GM12878 (cell line): Measurements from ENCODE around the gene TBATA. TPM values are rescaled to one million over a fixed set of nuclear protein-coding genes. Genes with fewer than 3 reads are reported as not detected.

Source experiments
- ATAC-seq: fragments of 200-7000 bp; cut with Tn5 transposase; 3 replicates; pipeline ENCODE4 v1.9.1; 2020; ENCODE audit warnings: mild to moderate bottlenecking, moderate library complexity
- BruUV-seq: library from RNA; stranded (reverse); fragments of 400-500 nt; replicated peaks from 2 replicates; lab custom pipeline; 2021; lab: Mats Ljungman, UMichigan
- CTCF ChIA-PET: fragments of 300-600 bp; sonication (Branson Sonifier 250); formaldehyde crosslinking; extraction: SDS; loops from one replicate; lab custom pipeline; 2021; ENCODE audit warnings: inconsistent platforms; lab: Yijun Ruan, JAX
- POLR2A ChIA-PET: fragments of 350-600 bp; formaldehyde crosslinking; extraction: SDS; loops from one replicate; lab custom pipeline; 2021; ENCODE audit warnings: inconsistent platforms; lab: Charles Lee
- RAD21 ChIA-PET: fragments of 300-600 bp; sonication (Branson Sonifier 250); formaldehyde crosslinking; loops from one replicate; lab custom pipeline; 2023; ENCODE audit warnings: antibody characterized with exemption; ENCODE audit not compliant: unreplicated experiment; lab: Charles Lee
- SMC1A ChIA-PET: fragments of 300-600 bp; sonication (Branson Sonifier 250); formaldehyde crosslinking; loops from one replicate; lab custom pipeline; 2023; ENCODE audit not compliant: unreplicated experiment, uncharacterized antibody; lab: Charles Lee
- DNase-seq: peaks from one replicate; pipeline ENCODE4 v3.0.0-alpha.2; 2011; ENCODE audit warnings: low read depth, low spot score
- FAIRE-seq: peaks from 3 replicates; lab custom pipeline; 2011; peaks lifted over from hg19 to GRCh38; lab: Jason Lieb, UNC
- H2AFZ ChIP-seq: 2 replicates; pipeline ENCODE4 v1.6.0; 2011; ENCODE audit warnings: low read depth, low read length, control low read depth; ENCODE audit not compliant: control insufficient read depth
- H3K27ac ChIP-seq: 2 replicates; pipeline ENCODE4 v1.5.1; 2011; ENCODE audit warnings: control low read depth; ENCODE audit not compliant: control insufficient read depth, insufficient read depth
- H3K27me3 ChIP-seq, 2 experiments: replicated peaks in 1 of 2; 2 replicates each; pipeline versions ENCODE4 v1.6.0 to v1.6.1; 2011; ENCODE audit warnings: low read length in 1 of 2; ENCODE audit not compliant: control insufficient read depth in 2 of 2, insufficient read depth in 2 of 2
- H3K36me3 ChIP-seq, 2 experiments: 2 replicates each; pipeline ENCODE4 v1.5.1; 2011; ENCODE audit warnings: low read length in 1 of 2; ENCODE audit not compliant: control insufficient read depth in 2 of 2, insufficient read depth in 2 of 2
- H3K4me1 ChIP-seq: 2 replicates; pipeline ENCODE4 v1.6.1; 2011; ENCODE audit warnings: mild to moderate bottlenecking, low read length, moderate library complexity, mixed read lengths; ENCODE audit not compliant: control insufficient read depth, insufficient read depth
- H3K4me2 ChIP-seq: 2 replicates; pipeline ENCODE4 v1.6.0; 2011; ENCODE audit warnings: control low read depth; ENCODE audit not compliant: control insufficient read depth, insufficient read depth
- H3K4me3 ChIP-seq: fragments of 200-600 bp; sonication (generic); 2 replicates; pipeline ENCODE4 v1.5.1; 2016
- H3K79me2 ChIP-seq: 2 replicates; pipeline ENCODE4 v1.6.0; 2011; ENCODE audit warnings: low read length; ENCODE audit not compliant: control insufficient read depth, insufficient read depth
- H3K9ac ChIP-seq: 2 replicates; pipeline ENCODE4 v1.8.0; 2011; ENCODE audit warnings: low read length, control low read depth, mixed read lengths; ENCODE audit not compliant: control insufficient read depth, insufficient read depth
- H3K9me3 ChIP-seq: replicated peaks from 3 replicates; pipeline ENCODE4 v1.5.1; 2011; ENCODE audit warnings: mild to moderate bottlenecking, low read length; ENCODE audit not compliant: control insufficient read depth, insufficient read depth
- H4K20me1 ChIP-seq: 2 replicates; pipeline ENCODE4 v1.6.0; 2011; ENCODE audit not compliant: control insufficient read depth, insufficient read depth
- BRCA1 ChIP-seq: IDR thresholded peaks from 2 replicates; pipeline ENCODE4 v1.6.1; 2011; ENCODE audit warnings: low read depth, low read length, improper control_type of control experiment
- CREB1 ChIP-seq: IDR thresholded peaks from 2 replicates; pipeline ENCODE4 v1.6.1; 2012; ENCODE audit warnings: low read depth, mild to moderate bottlenecking, inconsistent platforms
- IRF3 ChIP-seq: fragments of 450-650 bp; IDR thresholded peaks from 2 replicates; pipeline ENCODE4 v1.6.1; 2014; ENCODE audit warnings: mild to moderate bottlenecking
- JUND ChIP-seq: IDR thresholded peaks from 2 replicates; pipeline ENCODE4 v1.6.1; 2012; ENCODE audit warnings: low read depth, mild to moderate bottlenecking, low read length, improper control_type of control experiment, moderate library complexity
- MTA3 ChIP-seq: IDR thresholded peaks from 2 replicates; pipeline ENCODE4 v1.6.1; 2012; ENCODE audit warnings: low read length, inconsistent platforms, borderline replicate concordance
- POLR2AphosphoS2 ChIP-seq: IDR thresholded peaks from 2 replicates; pipeline ENCODE4 v1.6.1; 2011; ENCODE audit warnings: low read depth, mild to moderate bottlenecking, low read length, improper control_type of control experiment, moderate library complexity
- TCF3 ChIP-seq: IDR thresholded peaks from 2 replicates; pipeline ENCODE4 v1.6.1; 2012; ENCODE audit warnings: low read depth, mild to moderate bottlenecking, low read length, borderline replicate concordance; ENCODE audit not compliant: insufficient read depth
- WGBS: methylation state at CpG from one replicate; pipeline ENCODE4 v1.1.6; 2016; ENCODE audit warnings: low lambda C conversion rate; ENCODE audit not compliant: insufficient replicate concordance, insufficient coverage; ENCODE audit errors: missing lambda C conversion rate; 5-methylcytosine and 5-hydroxymethylcytosine counted together
- in situ Hi-C: fragments of 300-500 bp; cut with MboI; formaldehyde crosslinking; loops from 9 replicates; pipeline ENCODE4 v1.14.3; 2018; ENCODE audit warnings: mixed read lengths
- intact Hi-C: fragments of 100-400 bp; cut with micrococcal nuclease; formaldehyde crosslinking; loops from one replicate; pipeline ENCODE4 v1.14.2; 2022; ENCODE audit not compliant: unreplicated experiment
- polyA plus RNA-seq, 11 experiments: library from polyadenylated mRNA; depleted of rRNA in 4 of 11; unstranded in 6 of 11; stranded (reverse) in 5 of 11; fragments of >200 nt; fragmentation: Nextera tagmentation in 4 of 11; fragmentation: Illumina TruSeq in 1 of 11; extraction: Ambion mirVana in 4 of 11; extraction: Trizol in 1 of 11; gene quantifications; 1 replicate in 1 of 11; 2 replicates in 10 of 11; pipeline versions ENCODE4 v1.2.1 to v1.2.3, GENCODE V29; 2011 to 2016; ENCODE audit warnings: inconsistent platforms in 2 of 11, missing spikeins in 2 of 11, low read depth in 1 of 11
- total RNA-seq, 4 experiments: library from RNA; depleted of rRNA in 3 of 4; stranded (reverse); fragments of >200 nt in 3 of 4; fragmentation: Illumina TruSeq in 1 of 4; extraction: Trizol in 1 of 4; gene quantifications; 2 replicates each; pipeline versions ENCODE4 v1.2.1 to v1.2.3, GENCODE V29; 2013 to 2021

The TBATA gene
- total and polyA plus RNA-seq, 10 of the 15 experiments (the other 5 are each of a cell fraction or from before 2014, with no cell fraction given) = not detected

- POLR2A ChIA-PET = interaction anchor here (0.7 to 0.9 kb wide), 2 partner anchors 15 to 29 kb away, joined by 3 to 4 read pairs; no protein-coding TSS in a partner anchor
- H2AFZ ChIP-seq = no peak overlapping the region
- H3K36me3 ChIP-seq = no peaks in the 10 kb centered on the region
- CTCF ChIA-PET = interaction anchor here (1.5 kb wide), 1 partner anchor 13 kb away, joined by 3 read pairs; no protein-coding TSS in a partner anchor
- TF ChIP-seq BRCA1 = no peak
- no peak for TF ChIP-seq IRF3
- TF ChIP-seq CREB1 = no peak
- no peak for TF ChIP-seq MTA3
- no peak for TF ChIP-seq TCF3
- TF ChIP-seq, all 136 proteins: peak for 0
- 100% methylated on average over 3 of the region's 3 CpGs for WGBS
- H3K4me2 ChIP-seq = no peak overlapping the region
- ChIA-PET RAD21 (no interaction called here), SMC1A (interaction anchor here (1.6 to 1.8 kb wide), 2 partner anchors 10 to 17 kb away, joined by 5 read pairs; no protein-coding TSS in a partner anchor)
- H3K27ac ChIP-seq = no peak overlapping the region
- no peaks in the 10 kb centered on the region for H4K20me1 ChIP-seq
- H3K27me3 ChIP-seq = no peaks in the 10 kb centered on the region
- in situ Hi-C loops = no loop called here
- H3K4me3 ChIP-seq = no peak overlapping the region
- intact Hi-C loops = no loop called here
- no peaks in the 10 kb centered on the region for H3K4me1 ChIP-seq
- DNase-seq = no peak
- H3K9ac ChIP-seq = no peak overlapping the region
- no peaks in the 10 kb centered on the region for H3K79me2 ChIP-seq
- ATAC-seq = no peak
- no TSS peak for BruUV-seq
- FAIRE-seq = no peak
- H3K9me3 ChIP-seq = no peaks in the 10 kb centered on the region
These were observed 47.0 kb upstream of the TBATA start for GRCh38 chr10:70832221-70832620.

GRCh38 chr10:70830164-70830563, 45.0 kb upstream of the TBATA start:
- ChIA-PET SMC1A (no interaction called here), RAD21 (no interaction called here), CTCF (interaction anchor here (1.3 kb wide), 1 partner anchor 71 kb away, joined by 3 read pairs; no protein-coding TSS in a partner anchor), POLR2A (no interaction called here)
- H3K9me3 ChIP-seq = no peaks in the 10 kb centered on the region
- no TSS peak for BruUV-seq
- ATAC-seq = no peak
- H2AFZ ChIP-seq = no peak overlapping the region
- no peak for FAIRE-seq
- H3K9ac ChIP-seq = no peak overlapping the region
- intact Hi-C loops (no loop called here), in situ Hi-C loops (no loop called here)
- WGBS = 54% methylated on average over 3 of the region's 3 CpGs
- TF ChIP-seq JUND = no peak
- TF ChIP-seq POLR2AphosphoS2 = no peak
- H3K4me3 ChIP-seq = no peak overlapping the region
- no peaks in the 10 kb centered on the region for H4K20me1 ChIP-seq
- no peaks in the 10 kb centered on the region for H3K79me2 ChIP-seq
- H3K4me2 ChIP-seq = no peak overlapping the region
- H3K4me1 ChIP-seq = no peaks in the 10 kb centered on the region
- H3K27me3 ChIP-seq = no peaks in the 10 kb centered on the region
- DNase-seq = no peak
- H3K36me3 ChIP-seq = no peaks in the 10 kb centered on the region
- no peak overlapping the region for H3K27ac ChIP-seq
